Measurements from ENCODE around the gene SACM1L. TPM values are rescaled to one million over a fixed set of nuclear protein-coding genes. Genes with fewer than 3 reads are reported as not detected.
"Not testable (repeated sequence)": the region's sequence is repeated elsewhere in the genome, so short reads cannot be mapped to it uniquely, and the experiment has no call there.

Gene SACM1L
- total and polyA plus RNA-seq, 4 donors = 12.2 to 35.5 (median 20.5) TPM

DNA sequence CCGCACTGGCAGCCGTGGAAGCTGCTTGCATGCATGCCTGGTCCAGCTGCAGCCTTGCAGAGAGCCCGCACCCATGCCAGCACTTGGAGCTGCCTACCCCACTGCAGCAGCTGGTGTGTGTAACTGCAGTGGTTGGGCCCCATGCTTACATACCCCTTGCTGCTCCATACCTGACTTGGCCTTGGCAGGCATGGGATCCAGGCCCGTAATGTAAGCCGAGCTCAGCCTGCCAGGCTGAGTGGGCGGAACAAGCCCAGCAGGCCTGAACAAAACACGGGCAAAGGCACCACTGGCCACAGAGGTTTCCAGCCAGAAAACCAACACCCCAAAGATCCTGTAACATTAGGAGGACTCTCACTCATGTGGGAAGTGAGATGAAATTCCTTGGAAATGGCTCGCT is 58.9 kb downstream of the SACM1L start (continued):
- TF ChIP-seq, protein P1, sequence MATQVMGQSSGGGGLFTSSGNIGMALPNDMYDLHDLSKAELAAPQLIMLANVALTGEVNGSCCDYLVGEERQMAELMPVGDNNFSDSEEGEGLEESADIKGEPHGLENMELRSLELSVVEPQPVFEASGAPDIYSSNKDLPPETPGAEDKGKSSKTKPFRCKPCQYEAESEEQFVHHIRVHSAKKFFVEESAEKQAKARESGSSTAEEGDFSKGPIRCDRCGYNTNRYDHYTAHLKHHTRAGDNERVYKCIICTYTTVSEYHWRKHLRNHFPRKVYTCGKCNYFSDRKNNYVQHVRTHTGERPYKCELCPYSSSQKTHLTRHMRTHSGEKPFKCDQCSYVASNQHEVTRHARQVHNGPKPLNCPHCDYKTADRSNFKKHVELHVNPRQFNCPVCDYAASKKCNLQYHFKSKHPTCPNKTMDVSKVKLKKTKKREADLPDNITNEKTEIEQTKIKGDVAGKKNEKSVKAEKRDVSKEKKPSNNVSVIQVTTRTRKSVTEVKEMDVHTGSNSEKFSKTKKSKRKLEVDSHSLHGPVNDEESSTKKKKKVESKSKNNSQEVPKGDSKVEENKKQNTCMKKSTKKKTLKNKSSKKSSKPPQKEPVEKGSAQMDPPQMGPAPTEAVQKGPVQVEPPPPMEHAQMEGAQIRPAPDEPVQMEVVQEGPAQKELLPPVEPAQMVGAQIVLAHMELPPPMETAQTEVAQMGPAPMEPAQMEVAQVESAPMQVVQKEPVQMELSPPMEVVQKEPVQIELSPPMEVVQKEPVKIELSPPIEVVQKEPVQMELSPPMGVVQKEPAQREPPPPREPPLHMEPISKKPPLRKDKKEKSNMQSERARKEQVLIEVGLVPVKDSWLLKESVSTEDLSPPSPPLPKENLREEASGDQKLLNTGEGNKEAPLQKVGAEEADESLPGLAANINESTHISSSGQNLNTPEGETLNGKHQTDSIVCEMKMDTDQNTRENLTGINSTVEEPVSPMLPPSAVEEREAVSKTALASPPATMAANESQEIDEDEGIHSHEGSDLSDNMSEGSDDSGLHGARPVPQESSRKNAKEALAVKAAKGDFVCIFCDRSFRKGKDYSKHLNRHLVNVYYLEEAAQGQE (IDR thresholded peaks at IDR 0.05) = no peak

DNA sequence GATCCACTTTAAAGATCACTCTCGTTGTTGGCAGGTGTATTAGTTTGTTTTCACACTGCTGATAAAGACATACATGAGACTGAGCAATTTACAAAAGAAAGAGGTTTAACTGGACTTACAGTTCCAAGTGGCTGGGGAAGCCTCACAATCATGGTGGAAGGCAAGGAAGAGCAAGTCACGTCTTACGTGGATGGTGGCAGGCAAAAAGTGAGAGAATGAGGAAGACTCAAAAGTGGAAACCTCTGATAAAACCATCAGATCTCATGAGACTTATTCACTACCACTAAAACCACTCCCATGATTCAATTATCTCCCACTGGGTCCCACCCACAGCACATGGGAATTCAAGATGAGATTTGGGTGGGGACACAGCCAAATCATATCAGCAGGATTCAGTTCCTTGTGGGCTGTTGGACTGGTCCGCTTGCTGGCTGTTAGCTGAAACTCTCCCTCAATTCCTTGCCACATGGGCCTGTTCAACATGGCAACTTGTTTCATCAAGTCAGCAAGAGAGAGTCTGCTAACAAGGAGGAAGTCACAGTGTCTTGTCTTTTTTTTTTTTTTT is 59.9 kb downstream of the SACM1L start:
- not testable (repeated sequence) for H3K4me3 ChIP-seq (ENCODE audit: low read depth in 1 of 3, low read length in 3 of 3)

DNA sequence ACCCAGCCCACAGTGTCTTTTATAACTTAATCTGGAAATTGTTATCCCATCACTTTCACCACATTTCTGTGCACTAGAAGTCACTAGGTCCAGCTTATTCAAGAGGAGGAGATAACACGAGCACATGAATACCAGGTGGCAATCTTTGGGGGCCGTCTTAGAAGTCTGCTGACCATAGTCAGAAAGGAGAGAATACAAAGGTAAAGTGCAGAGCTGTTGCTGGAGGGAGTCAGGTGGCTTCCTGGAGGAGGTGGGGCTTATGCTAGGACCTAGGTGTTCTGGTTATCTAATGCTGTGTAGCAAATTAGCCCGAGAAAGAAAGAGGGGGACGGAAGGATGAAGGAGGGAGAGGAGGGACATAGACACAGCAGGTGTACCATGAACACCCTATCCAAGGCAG is 60.7 kb downstream of the SACM1L start:
- no peaks in the 10 kb centered on the region for H3K27me3 ChIP-seq (ENCODE audit: control insufficient read depth in 4 of 4, insufficient read depth in 4 of 4, low read length in 3 of 4)
- no peak overlapping the region for H3K4me3 ChIP-seq (ENCODE audit: low read depth in 1 of 3, low read length in 3 of 3)
- TF ChIP-seq NR2F2 (IDR thresholded peaks at IDR 0.05) = no peak
- no peak for TF ChIP-seq HNF4A (conservative IDR thresholded peaks at IDR 0.05)
- no peak for TF ChIP-seq JUND (IDR thresholded peaks at IDR 0.05)
- TF ChIP-seq TAF1 (conservative IDR thresholded peaks at IDR 0.05) = no peak
- TF ChIP-seq EGR1 (IDR thresholded peaks at IDR 0.05; ENCODE audit: low read depth in 2 of 2) = no peak
- no peak for TF ChIP-seq GABPA (IDR thresholded peaks at IDR 0.05 in 1 of 2, conservative IDR thresholded peaks at IDR 0.05 in 1 of 2)
- H3K9me3 ChIP-seq (ENCODE audit: control insufficient read depth in 4 of 4, low read length in 3 of 4) = no peaks in the 10 kb centered on the region
- WGBS = 86% methylated on average over 4 of the region's 4 CpGs
- peaks cover 0 to 4% (median 2%) of the 10 kb centered on the region in 4 donors for H3K4me1 ChIP-seq (ENCODE audit: control insufficient read depth in 4 of 4, insufficient read depth in 4 of 4, low read length in 3 of 4)
- peaks cover 0 to 22% (median 6%) of the 10 kb centered on the region in 4 donors for H3K36me3 ChIP-seq (ENCODE audit: control insufficient read depth in 4 of 4, insufficient read depth in 3 of 4, low read depth in 1 of 4, low read length in 3 of 4)
- no peak overlapping the region for H3K9ac ChIP-seq (ENCODE audit: low read depth in 1 of 2, low read length in 2 of 2)
- DNase-seq (ENCODE audit: low spot score) = no peak
- no peak overlapping the region for H3K27ac ChIP-seq (ENCODE audit: low read depth in 1 of 2, low read length in 2 of 2)

More for the DNA sequence above, 59.9 kb downstream of the SACM1L start:
- H3K27ac ChIP-seq (ENCODE audit: low read depth in 1 of 2, low read length in 2 of 2); H3K4me1 ChIP-seq (ENCODE audit: control insufficient read depth in 4 of 4, insufficient read depth in 4 of 4, low read length in 3 of 4); H3K9ac ChIP-seq (ENCODE audit: low read depth in 1 of 2, low read length in 2 of 2); DNase-seq (ENCODE audit: low spot score); H3K27me3 ChIP-seq (ENCODE audit: control insufficient read depth in 4 of 4, insufficient read depth in 4 of 4, low read length in 3 of 4); H3K9me3 ChIP-seq (ENCODE audit: control insufficient read depth in 4 of 4, low read length in 3 of 4): not testable (repeated sequence)
- peaks cover 4 to 25% (median 9%) of the 10 kb centered on the region in 4 donors for H3K36me3 ChIP-seq (ENCODE audit: control insufficient read depth in 4 of 4, insufficient read depth in 3 of 4, low read depth in 1 of 4, low read length in 3 of 4)
- WGBS = 85% methylated on average over 4 of the region's 4 CpGs

DNA sequence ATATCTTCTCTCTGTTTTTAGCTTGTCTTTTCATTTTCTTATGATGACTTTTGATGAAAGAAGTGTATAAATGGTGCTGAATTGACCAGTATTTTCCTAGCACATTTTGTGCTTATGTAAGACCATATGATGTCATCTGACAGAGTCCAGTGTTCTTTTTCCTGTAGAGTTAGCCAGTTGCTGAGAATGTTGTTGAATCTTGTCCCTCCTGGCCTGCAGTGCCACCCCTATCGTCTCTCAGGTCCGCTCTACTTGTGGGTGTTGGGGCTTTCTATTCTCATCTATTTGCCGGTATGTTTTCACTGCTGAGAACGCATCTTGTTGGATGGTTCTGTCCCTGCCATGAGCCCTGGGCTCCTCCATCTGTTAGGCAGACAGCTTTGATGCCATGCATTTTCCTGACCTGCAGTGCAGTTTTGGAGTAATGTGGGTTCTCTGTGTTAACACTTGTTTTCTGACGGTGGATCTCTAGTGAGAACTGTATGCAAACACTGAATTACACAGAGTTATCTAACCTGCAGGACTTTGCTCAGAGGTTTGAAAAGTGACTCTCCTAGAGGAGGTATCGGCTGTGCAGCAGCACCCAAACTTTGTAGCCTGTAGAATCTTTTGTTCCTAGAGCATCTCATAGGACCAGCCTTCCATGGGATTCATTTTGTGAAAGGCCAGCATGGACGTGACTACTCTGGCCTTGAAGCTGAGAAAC is 62.5 kb downstream of the SACM1L start:
- H3K9me3 ChIP-seq (ENCODE audit: control insufficient read depth in 4 of 4, low read length in 3 of 4) = no peaks in the 10 kb centered on the region
- H3K9ac ChIP-seq (ENCODE audit: low read depth in 1 of 2, low read length in 2 of 2) = no peak overlapping the region
- H3K4me1 ChIP-seq (ENCODE audit: control insufficient read depth in 4 of 4, insufficient read depth in 4 of 4, low read length in 3 of 4) = peaks cover 0 to 4% (median 2%) of the 10 kb centered on the region in 4 donors
- no peaks in the 10 kb centered on the region for H3K27me3 ChIP-seq (ENCODE audit: control insufficient read depth in 4 of 4, insufficient read depth in 4 of 4, low read length in 3 of 4)
- TF ChIP-seq HNF4A (conservative IDR thresholded peaks at IDR 0.05) = peak; percentile 31 to 40
- TF ChIP-seq HNF4G (IDR thresholded peaks at IDR 0.05) = no peak
- no peak for DNase-seq (ENCODE audit: low spot score)
- H3K36me3 ChIP-seq (ENCODE audit: control insufficient read depth in 4 of 4, insufficient read depth in 3 of 4, low read depth in 1 of 4, low read length in 3 of 4) = peaks cover 0 to 12% (median 0%) of the 10 kb centered on the region in 4 donors
- peak overlapping the region in 1 of 2 donors; percentile 30 for H3K27ac ChIP-seq (ENCODE audit: low read depth in 1 of 2, low read length in 2 of 2)
- no peak overlapping the region for H3K4me3 ChIP-seq (ENCODE audit: low read depth in 1 of 3, low read length in 3 of 3)
- 61% methylated on average over 7 of the region's 7 CpGs for WGBS

All from liver (tissue), 9 donors.